Thyroid gland (tissue), 4 donors: ENCODE measurements around the gene ETDA.
"Not testable (repeated sequence)": the region's sequence is repeated elsewhere in the genome, so short reads cannot be mapped to it uniquely, and the experiment has no call there.

ENCODE experiments used
- CTCF ChIP-seq, 6 experiments: fragments of 200-600 bp in 3 of 6; fragments of 450-650 bp in 3 of 6; sonication (generic) in 3 of 6; IDR thresholded peaks; one replicate each; pipeline ENCODE4 v1.5.1; 2016 to 2019; ENCODE audit warnings: antibody characterized with exemption in 6 of 6, mild to moderate bottlenecking in 2 of 6, inconsistent platforms in 1 of 6, moderate library complexity in 1 of 6
- POLR2A ChIP-seq, 2 donors: fragments of 450-650 bp; IDR thresholded peaks; one replicate each; pipeline ENCODE4 v1.6.1; 2017; ENCODE audit warnings: antibody characterized with exemption in 2 of 2, mild to moderate bottlenecking in 2 of 2, moderate library complexity in 1 of 2

- TF ChIP-seq CTCF, POLR2A (IDR thresholded peaks at IDR 0.05): not testable (repeated sequence)
Measured at GRCh38 chrX:135263376-135263775, 11.5 kb downstream of the ETDA start.
